MCF 10A (cell line): ENCODE data around the gene HORMAD2. TPM values are rescaled to one million over a fixed set of nuclear protein-coding genes. Genes with fewer than 3 reads are reported as not detected.

Experiments used
- BruUV-seq: library from RNA; stranded (reverse); fragments of 400-500 nt; replicated peaks from 2 replicates; lab custom pipeline; 2021; lab: Mats Ljungman, UMichigan
- CTCF ChIA-PET: fragments of 300-600 bp; sonication (Branson Sonifier 250); formaldehyde crosslinking; extraction: SDS; loops from one replicate; lab custom pipeline; 2021; ENCODE audit warnings: antibody characterized with exemption, inconsistent platforms; lab: Yijun Ruan, JAX
- POLR2A ChIA-PET: fragments of 300-600, 350-650 bp; sonication (Branson Sonifier 250); formaldehyde crosslinking; extraction: SDS; loops from one replicate; lab custom pipeline; 2020; ENCODE audit warnings: antibody characterized with exemption, inconsistent platforms; lab: Yijun Ruan, JAX
- DNase-seq: peaks from one replicate; pipeline ENCODE4 v3.0.0-alpha.2; 2018; ENCODE audit not compliant: unreplicated experiment
- H3K27ac Mint-ChIP-seq: one replicate; pipeline ENCODE4 v1.8.0; 2022; ENCODE audit warnings: mild to moderate bottlenecking, low read depth, mixed read lengths; ENCODE audit not compliant: unreplicated experiment
- H3K27me3 Mint-ChIP-seq: one replicate; pipeline ENCODE4 v1.8.0; 2022; ENCODE audit warnings: mixed read lengths; ENCODE audit not compliant: insufficient read depth, unreplicated experiment
- H3K36me3 Mint-ChIP-seq: one replicate; pipeline ENCODE4 v1.8.0; 2022; ENCODE audit warnings: mild to moderate bottlenecking, moderate library complexity, mixed read lengths; ENCODE audit not compliant: insufficient read depth, unreplicated experiment
- H3K4me1 Mint-ChIP-seq: one replicate; pipeline ENCODE4 v1.8.0; 2022; ENCODE audit warnings: mixed read lengths; ENCODE audit not compliant: insufficient read depth, unreplicated experiment
- H3K4me3 Mint-ChIP-seq: one replicate; pipeline ENCODE4 v1.8.0; 2022; ENCODE audit warnings: mild to moderate bottlenecking, moderate library complexity, mixed read lengths; ENCODE audit not compliant: unreplicated experiment
- H3K9me3 Mint-ChIP-seq: one replicate; pipeline ENCODE4 v1.8.0; 2022; ENCODE audit warnings: mixed read lengths; ENCODE audit not compliant: unreplicated experiment
- CTCF ChIP-seq: fragments of 200-600 bp; IDR thresholded peaks from one replicate; pipeline ENCODE4 v1.8.0; 2022; ENCODE audit warnings: antibody characterized with exemption, mild to moderate bottlenecking; ENCODE audit not compliant: unreplicated experiment
- intact Hi-C: fragments of 100-400 bp; cut with micrococcal nuclease; formaldehyde crosslinking; loops from 2 replicates; pipeline ENCODE4 v1.14.1; 2022
- total RNA-seq: library from RNA; stranded (reverse); gene quantifications from 2 replicates; pipeline ENCODE4 v1.2.3, GENCODE V29; 2022

HORMAD2 gene
- total RNA-seq, 1 experiment from 2014 or later = not detected

- DNase-seq = no peak
- H3K4me1 Mint-ChIP-seq = peaks cover 11% of the 10 kb centered on the region
- no peak overlapping the region for H3K27ac Mint-ChIP-seq
- H3K27me3 Mint-ChIP-seq = no peaks in the 10 kb centered on the region
- ChIA-PET POLR2A (no interaction called here), CTCF (interaction anchor here (0.6 kb wide), 1 partner anchor 109 kb away, joined by 3 read pairs; no protein-coding TSS in a partner anchor)
- peaks cover 6% of the 10 kb centered on the region for H3K36me3 Mint-ChIP-seq
- intact Hi-C loops = no loop called here
- H3K4me3 Mint-ChIP-seq = no peak overlapping the region
- no peaks in the 10 kb centered on the region for H3K9me3 Mint-ChIP-seq
- no peak for TF ChIP-seq CTCF
- no TSS peak for BruUV-seq
Observed at GRCh38 chr22:30217698-30218560, 137.7 kb downstream of the HORMAD2 start.

- intact Hi-C loops = no loop called here
- BruUV-seq = no TSS peak
- Mint-ChIP-seq H3K36me3 (peaks cover 6% of the 10 kb centered on the region), H3K27me3 (no peaks in the 10 kb centered on the region), H3K9me3 (no peaks in the 10 kb centered on the region), H3K4me1 (peaks cover 5% of the 10 kb centered on the region), H3K4me3 (no peak overlapping the region), H3K27ac (no peak overlapping the region)
- TF ChIP-seq CTCF = no peak
- no peak for DNase-seq
- POLR2A ChIA-PET = no interaction called here
- CTCF ChIA-PET = interaction anchor here (0.6 kb wide), 1 partner anchor 110 kb away, joined by 3 read pairs; no protein-coding TSS in a partner anchor
Observed at GRCh38 chr22:30219049-30219654, 138.9 kb downstream of the HORMAD2 start.

- H3K27ac Mint-ChIP-seq = no peak overlapping the region
Observed at GRCh38 chr22:30219668-30220278, 139.5 kb downstream of the HORMAD2 start.

More at GRCh38 chr22:30219668-30220278, 139.5 kb downstream of the HORMAD2 start:
- POLR2A ChIA-PET = no interaction called here
- no TSS peak for BruUV-seq
- Mint-ChIP-seq H3K36me3 (peaks cover 6% of the 10 kb centered on the region), H3K4me3 (no peak overlapping the region), H3K9me3 (no peaks in the 10 kb centered on the region), H3K27me3 (no peaks in the 10 kb centered on the region), H3K4me1 (peaks cover 5% of the 10 kb centered on the region)
- TF ChIP-seq CTCF = no peak
- DNase-seq = no peak
- intact Hi-C loops = no loop called here
- CTCF ChIA-PET = no interaction called here
